Glutamatergic neuron (in vitro differentiated cells): ENCODE measurements around the gene CEBPE. TPM values are rescaled to one million over a fixed set of nuclear protein-coding genes. Genes with fewer than 3 reads are reported as not detected.

Experiments used
- DNase-seq: peaks from one replicate; pipeline ENCODE4 v3.0.0; 2022
- H3K27ac Mint-ChIP-seq: one replicate; pipeline ENCODE4 v1.8.0; 2020; ENCODE audit warnings: mild to moderate bottlenecking, mixed read lengths, inconsistent platforms; ENCODE audit not compliant: unreplicated experiment
- H3K27me3 Mint-ChIP-seq: one replicate; pipeline ENCODE4 v1.8.0; 2020; ENCODE audit warnings: mild to moderate bottlenecking, moderate library complexity, mixed read lengths, inconsistent platforms; ENCODE audit not compliant: unreplicated experiment
- H3K36me3 Mint-ChIP-seq: one replicate; pipeline ENCODE4 v1.8.0; 2020; ENCODE audit warnings: mild to moderate bottlenecking, mixed read lengths, inconsistent platforms; ENCODE audit not compliant: unreplicated experiment
- H3K4me1 Mint-ChIP-seq: one replicate; pipeline ENCODE4 v1.8.0; 2020; ENCODE audit warnings: mild to moderate bottlenecking, low read depth, mixed read lengths, inconsistent platforms; ENCODE audit not compliant: unreplicated experiment
- H3K4me3 Mint-ChIP-seq: one replicate; pipeline ENCODE4 v1.8.0; 2020; ENCODE audit warnings: mild to moderate bottlenecking, mixed read lengths, inconsistent platforms; ENCODE audit not compliant: unreplicated experiment
- H3K9me3 Mint-ChIP-seq: one replicate; pipeline ENCODE4 v1.8.0; 2020; ENCODE audit warnings: mild to moderate bottlenecking, moderate library complexity, mixed read lengths, inconsistent platforms; ENCODE audit not compliant: unreplicated experiment
- long read RNA-seq: library from polyadenylated mRNA; unstranded; transcript quantifications from one replicate; pipeline ENCODE4 v2.0.0, GENCODE V29; 2020; ENCODE audit not compliant: unreplicated experiment
- total RNA-seq: library from RNA; stranded (reverse); fragmentation: NEBNext Ultra II Directional; extraction: Animal tissue kit (Norgen Biotek cat#: 25700); gene quantifications from one replicate; pipeline ENCODE4 v1.2.1, GENCODE V29; 2021; ENCODE audit not compliant: unreplicated experiment
- TF ChIP-seq, protein P1 (sequence below): fragments of 200-600 bp; sonication (generic); IDR thresholded peaks from one replicate; pipeline ENCODE4 v1.5.0; 2021; ENCODE audit not compliant: partially characterized antibody, unreplicated experiment

Gene CEBPE
- not detected for total RNA-seq
- long read RNA-seq: 0 reads

DNA sequence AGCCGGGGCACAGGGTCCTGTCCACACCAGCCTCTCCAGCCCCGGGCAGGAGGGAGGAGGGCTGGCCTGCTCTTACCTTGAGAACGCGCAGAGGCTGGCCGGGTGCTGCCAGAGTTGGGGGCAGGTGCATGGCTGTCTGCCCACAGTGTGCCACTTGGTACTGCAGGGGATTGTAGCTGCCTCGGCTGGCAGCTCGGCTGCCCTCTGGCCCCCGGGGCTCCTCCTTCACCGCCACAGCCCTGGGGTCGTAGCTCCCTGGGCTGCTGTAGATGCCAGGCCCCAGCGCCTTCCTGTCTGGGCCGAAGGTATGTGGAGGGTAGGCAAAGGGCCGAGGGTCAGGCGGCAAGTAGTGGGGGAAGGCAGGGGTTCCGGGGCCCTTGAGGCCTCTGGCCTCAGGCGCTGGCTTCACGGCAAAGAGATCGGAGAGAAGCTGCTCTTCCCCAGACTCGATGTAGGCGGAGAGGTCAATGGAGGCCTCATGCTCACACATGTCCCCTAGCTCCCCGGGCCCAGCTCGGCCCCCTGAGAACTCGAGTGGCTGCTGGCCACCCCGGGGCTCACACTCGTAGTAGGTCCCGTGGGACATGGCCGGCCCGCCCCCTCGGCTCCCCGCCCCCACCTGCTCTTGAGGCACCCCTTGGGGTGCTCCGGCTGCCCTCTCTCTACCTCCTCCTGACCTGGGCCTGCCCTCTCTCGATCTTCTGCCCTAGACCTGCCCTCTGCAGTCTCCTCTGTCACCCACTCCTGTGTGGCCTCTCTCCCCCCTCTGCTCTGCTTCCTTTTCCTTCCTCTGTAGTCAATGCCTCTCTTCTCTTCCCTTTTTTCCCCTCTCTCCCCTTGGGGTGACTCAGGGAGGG is at the start of gene CEBPE:
CEBPE (minus strand) TSS at position 750 of the 857 bp plus-strand sequence; CDS start at position 586, 164 bp downstream.
- H3K27ac Mint-ChIP-seq: no peak within 1 kb of the TSS

DNA sequence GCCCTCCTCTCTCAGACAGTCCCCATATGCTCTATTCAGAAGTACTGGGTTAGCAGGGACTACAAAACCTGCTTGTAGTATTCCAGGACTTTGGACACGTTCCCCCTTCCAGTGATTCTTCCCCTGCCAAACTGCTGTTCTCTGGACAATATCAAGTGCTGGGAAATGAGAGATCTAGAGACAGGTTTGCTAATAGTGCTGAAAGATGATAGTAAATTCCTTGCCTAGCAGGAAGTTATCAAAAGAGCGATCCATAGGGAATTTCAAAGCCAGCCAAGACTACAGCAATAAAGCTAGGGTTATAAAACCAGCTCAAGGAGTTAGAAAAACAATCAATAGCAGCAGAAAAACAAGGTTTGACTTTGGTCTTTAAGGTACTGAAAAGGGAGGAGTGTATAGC is 49.2 kb upstream of the CEBPE start:
- H3K27ac Mint-ChIP-seq: no peak overlapping the region
- H3K36me3 Mint-ChIP-seq: no peaks in the 10 kb centered on the region
- H3K9me3 Mint-ChIP-seq: no peaks in the 10 kb centered on the region
- TF ChIP-seq, protein P1, sequence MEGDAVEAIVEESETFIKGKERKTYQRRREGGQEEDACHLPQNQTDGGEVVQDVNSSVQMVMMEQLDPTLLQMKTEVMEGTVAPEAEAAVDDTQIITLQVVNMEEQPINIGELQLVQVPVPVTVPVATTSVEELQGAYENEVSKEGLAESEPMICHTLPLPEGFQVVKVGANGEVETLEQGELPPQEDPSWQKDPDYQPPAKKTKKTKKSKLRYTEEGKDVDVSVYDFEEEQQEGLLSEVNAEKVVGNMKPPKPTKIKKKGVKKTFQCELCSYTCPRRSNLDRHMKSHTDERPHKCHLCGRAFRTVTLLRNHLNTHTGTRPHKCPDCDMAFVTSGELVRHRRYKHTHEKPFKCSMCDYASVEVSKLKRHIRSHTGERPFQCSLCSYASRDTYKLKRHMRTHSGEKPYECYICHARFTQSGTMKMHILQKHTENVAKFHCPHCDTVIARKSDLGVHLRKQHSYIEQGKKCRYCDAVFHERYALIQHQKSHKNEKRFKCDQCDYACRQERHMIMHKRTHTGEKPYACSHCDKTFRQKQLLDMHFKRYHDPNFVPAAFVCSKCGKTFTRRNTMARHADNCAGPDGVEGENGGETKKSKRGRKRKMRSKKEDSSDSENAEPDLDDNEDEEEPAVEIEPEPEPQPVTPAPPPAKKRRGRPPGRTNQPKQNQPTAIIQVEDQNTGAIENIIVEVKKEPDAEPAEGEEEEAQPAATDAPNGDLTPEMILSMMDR: no peak
- no peak for DNase-seq
- no peaks in the 10 kb centered on the region for H3K27me3 Mint-ChIP-seq
- no peak overlapping the region for H3K4me3 Mint-ChIP-seq
- peaks cover 7% of the 10 kb centered on the region for H3K4me1 Mint-ChIP-seq

More for the DNA sequence above, at the start of gene CEBPE:
- Mint-ChIP-seq H3K4me1 (peaks cover 12% of the 10 kb centered on the region), H3K9me3 (peaks cover 7% of the 10 kb centered on the region), H3K27me3 (peaks cover 3% of the 10 kb centered on the region), H3K4me3 (no peak within 1 kb of the TSS), H3K36me3 (peaks cover 4% of the 10 kb centered on the region)
- no peak for DNase-seq
- TF ChIP-seq, protein P1: no peak

DNA sequence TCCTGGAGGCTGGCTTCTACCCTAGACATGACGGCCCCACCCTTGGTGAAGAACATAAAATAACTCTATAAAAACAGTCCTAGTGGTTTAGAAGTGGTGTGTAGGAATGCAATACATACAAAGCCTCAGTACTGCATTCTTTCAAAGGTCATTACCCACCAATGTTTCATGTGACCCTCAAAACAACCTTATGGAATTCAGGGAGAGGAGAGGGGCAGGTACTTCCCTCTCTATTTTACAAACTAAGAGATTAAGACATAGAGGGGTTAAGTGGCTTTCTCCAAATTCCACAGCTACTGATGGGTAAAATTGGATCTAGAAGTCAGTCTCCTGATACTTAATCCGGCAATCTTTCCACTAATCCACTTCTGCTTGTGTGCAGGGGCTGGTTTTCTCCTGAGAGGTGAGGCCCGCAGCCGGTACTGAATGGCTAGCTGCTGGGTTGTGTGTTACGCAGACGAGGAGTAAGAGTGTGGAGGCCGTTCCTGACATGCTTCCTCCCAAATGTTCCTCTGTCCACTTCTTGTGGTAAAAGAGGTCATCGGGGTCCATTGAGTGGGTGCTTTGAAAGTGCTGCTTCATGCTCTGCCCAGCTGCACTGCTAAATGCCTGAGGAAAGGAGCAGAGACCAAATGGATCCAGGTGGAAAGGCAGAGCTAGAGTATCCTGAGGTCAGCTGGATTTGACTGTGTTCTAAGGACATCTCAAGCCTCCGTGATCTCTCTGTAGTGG is 48.2 kb upstream of the CEBPE start:
- no peak for DNase-seq
- Mint-ChIP-seq H3K27me3 (no peaks in the 10 kb centered on the region), H3K9me3 (no peaks in the 10 kb centered on the region), H3K36me3 (no peaks in the 10 kb centered on the region), H3K27ac (no peak overlapping the region), H3K4me1 (peaks cover 3% of the 10 kb centered on the region), H3K4me3 (no peak overlapping the region)
- TF ChIP-seq, protein P1: no peak

DNA sequence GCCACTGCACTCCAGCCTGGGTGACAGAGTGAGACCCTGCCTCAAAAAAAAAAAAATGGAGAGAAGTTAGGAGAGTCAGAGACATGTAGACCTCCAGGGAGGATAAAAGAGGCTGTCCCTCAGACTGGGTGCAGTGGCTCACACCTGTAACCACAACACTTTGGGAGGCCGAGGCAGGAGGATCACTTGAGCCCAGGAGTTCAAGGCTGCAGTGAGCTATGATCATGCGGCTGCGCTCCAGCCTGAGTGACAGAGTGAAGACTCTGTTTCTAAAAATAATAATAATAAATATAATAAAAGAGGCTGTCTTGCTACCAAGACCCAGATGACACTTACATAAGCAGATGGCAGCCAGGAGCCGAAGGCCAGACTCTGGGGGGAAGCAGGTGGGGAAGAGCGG is 45.9 kb upstream of the CEBPE start:
- no peaks in the 10 kb centered on the region for H3K36me3 Mint-ChIP-seq

More for the DNA sequence above, 45.9 kb upstream of the CEBPE start:
- TF ChIP-seq, protein P1: no peak
- Mint-ChIP-seq H3K27ac (no peak overlapping the region), H3K27me3 (peaks cover 4% of the 10 kb centered on the region), H3K4me3 (no peak overlapping the region), H3K4me1 (peaks cover 10% of the 10 kb centered on the region), H3K9me3 (no peaks in the 10 kb centered on the region)
- no peak for DNase-seq
